ENCODE results near the gene DNAH10.
"Not testable (repeated sequence)": the region's sequence is repeated elsewhere in the genome, so short reads cannot be mapped to it uniquely, and the experiment has no call there.

Gene DNAH10

DNA sequence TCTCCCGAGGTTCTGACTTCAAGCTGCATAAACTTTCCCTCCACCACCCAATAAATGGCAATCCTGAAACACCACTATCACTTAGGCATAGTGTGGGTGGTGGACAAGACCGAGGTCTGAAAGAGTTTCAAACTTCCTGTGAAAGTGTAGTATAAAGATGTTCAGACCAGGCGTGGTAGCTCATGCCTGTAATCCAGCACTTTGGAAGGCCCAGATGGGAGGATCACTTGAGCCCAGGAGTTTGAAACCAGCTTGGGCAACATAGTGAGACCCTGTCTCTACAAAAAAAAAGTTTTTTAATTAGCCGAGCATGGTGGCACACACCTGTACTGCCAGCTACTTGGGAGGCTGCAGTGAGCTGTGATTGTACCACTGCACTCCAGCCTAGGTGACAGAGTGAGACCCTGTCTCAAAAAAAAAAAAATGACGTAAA, 148.7 kb downstream of the DNAH10 start:
- DNase-seq = no peak

DNA sequence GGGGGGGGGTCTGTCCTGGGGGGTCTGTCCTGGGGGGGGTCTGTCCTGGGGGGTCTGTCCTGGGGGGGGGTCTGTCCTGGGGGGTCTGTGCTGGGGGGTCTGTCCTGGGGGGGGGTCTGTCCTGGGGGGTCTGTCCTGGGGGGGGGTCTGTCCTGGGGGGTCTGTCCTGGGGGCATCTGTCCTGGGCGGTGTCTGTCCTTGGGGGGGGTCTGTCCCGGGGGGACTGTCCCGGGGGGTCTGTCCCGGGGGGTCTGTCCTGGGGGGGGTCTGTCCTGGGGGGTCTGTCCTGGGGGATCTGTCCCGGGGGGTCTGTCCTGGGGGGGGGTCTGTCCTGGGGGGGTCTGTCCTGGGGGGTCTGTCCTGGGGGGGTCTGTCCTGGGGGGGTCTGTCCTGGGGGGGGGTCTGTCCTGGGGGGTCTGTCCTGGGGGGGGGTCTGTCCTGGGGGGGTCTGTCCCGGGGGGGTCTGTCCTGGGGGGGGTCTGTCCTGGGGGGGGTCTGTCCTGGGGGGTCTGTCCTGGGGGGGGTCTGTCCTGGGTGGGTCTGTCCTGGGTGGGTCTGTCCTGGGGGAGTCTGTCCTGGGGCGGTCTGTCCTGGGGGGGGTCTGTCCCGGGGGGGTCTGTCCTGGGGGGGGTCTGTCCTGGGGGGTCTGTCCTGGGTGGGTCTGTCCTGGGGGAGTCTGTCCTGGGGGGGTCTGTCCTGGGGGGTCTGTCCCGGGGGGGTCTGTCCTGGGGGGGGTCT, 149.7 kb downstream of the DNAH10 start:
- not testable (repeated sequence) for DNase-seq

DNA sequence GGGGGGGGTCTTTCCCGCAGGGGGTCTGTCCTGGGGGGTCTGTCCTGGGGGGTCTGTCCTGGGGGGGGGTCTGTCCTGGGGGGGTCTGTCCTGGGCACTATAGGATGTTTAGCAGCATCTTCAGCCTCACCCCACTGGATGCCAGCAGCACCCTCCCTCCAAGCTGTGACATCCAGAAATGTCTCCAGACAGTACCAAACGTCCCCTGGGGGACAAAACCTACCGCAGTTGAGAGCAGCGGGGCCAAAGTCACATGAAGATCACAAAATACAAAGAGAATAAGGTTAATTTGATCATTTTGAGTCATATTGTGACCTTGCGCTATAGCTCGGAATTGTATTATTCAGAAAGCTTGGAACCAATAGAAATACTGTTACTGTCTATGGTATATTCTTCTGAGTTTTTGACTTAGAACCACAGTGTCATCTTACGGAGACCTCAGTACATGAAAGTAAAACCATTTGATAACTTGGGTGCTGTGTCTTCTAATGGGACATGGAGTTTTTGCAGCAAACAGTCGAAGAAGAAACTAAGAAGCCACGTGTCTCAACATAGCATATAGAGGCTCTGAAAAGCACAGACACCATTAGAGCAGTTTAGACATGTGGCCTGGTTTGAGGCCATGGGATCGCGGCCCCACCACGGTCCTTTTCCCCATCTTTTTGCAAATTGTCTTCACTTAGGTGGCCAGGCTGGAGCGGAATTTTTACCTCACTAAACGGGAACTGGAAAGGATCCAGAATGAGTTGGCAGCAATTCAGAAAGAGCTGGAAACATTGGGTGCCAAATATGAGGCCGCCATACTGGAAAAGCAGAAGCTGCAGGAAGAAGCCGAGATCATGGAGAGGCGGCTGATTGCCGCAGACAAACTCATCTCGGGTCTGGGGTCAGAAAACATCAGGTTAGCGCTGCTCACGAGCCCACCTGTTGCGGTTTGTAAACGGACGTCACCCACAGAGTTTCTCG, 150.6 kb downstream of the DNAH10 start:
- DNase-seq = no peak

DNA sequence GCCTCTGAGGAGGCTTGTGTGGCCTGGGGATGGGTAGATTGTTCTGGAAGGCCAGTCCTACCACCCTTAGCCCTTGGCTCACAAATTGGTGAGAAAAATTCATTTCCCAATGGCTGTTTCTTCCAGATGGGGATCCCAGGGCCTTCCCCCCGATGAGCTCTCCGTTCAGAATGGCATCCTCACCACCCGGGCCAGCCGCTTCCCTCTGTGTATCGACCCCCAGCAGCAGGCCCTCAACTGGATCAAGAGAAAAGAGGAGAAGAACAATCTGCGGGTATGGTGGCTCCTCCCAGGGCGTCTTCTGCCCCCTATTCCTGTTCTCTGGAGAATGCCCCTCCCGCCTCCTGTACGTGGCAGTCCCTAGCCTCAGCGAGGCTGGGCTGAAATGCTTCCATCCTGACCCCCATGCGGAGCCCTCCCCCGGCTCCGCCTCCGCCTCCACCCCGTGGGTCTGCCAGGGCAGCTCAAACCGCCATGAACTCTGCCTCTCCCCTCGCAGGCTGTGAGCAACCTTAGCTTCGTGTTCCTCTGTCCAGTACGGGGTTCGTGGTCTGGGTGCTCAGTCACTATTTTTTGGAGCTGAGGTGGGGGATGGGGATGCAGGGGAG, 152.7 kb downstream of the DNAH10 start:
- DNase-seq = no peak

DNA sequence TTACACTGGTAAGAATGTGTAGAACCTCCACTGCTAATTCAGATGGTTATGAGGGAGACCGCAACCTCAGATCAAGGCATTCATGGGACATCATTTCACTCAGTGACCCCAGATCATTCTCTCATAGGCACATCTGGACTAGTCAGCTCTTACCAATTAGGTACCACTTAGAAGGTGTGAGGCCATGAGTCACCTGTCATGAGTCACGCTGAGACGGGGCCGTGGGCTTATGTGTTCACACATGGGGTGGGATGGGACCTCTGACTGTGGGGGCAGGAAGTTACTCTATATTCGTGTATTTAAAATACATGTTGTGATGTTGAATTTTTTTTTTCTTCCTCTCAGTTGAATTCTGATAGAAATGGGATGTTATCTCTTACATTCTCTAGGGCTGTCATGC, 154.6 kb downstream of the DNAH10 start:
- DNase-seq = no peak

DNA sequence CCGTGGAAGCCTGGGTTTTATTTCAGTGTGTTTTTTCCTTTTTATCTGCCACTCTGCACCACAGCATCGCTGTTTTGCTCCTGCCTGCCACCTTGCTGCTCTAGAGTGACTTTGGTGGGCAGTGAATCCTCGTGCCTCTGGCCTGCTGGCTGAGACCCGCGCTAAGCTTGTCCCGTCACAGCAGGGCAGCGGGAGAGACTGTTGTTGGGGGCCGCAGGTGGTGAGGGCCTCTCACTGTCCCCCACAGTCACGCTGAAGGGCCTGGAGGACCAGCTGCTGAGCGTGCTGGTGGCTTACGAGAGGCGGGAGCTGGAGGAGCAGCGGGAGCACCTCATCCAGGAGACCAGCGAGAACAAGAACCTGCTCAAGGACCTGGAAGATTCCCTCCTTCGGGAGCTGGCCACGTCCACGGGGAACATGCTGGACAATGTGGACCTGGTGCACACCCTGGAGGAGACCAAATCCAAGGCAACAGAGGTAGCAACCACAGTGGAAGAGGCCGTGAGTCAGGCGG, 155.3 kb downstream of the DNAH10 start:
- no peak for DNase-seq

DNA sequence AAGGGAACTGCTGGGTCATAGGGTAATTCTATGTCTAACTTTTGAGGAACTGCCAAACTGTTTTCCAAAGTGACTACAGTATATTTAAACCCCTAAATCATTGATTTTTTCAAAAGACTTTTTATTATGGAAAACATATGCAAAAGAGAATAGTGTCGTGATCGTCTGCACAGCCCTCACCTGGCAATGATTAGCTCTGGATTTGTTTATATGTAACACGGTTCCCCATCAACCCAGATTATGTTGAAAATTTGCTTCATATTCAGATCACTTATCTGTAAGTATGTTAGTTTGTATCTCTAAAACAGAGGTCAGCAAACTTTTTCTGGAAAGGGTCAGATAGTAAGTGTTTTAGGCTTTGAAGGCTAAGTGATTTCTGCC, 157.9 kb downstream of the DNAH10 start:
- no peak for DNase-seq

DNA sequence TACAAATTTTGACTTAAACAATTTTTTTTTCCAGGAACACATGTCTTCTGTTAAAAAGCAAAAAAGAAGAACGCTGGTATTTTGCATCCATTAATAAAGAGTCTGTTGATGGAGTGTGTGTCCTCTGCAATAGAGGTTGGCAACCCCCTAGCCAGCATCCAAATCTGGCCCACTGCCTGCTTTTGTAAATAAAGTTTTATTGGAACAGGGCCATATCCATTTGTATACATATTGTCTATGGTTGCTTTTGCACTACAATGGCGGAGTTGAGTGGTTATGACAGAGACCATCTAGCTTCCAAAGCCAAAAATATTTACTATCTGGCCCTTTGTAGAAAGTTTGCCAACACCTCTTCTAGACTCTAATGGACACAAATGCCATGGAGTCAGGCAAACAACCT, 160.9 kb downstream of the DNAH10 start:
- no peak for DNase-seq

DNA sequence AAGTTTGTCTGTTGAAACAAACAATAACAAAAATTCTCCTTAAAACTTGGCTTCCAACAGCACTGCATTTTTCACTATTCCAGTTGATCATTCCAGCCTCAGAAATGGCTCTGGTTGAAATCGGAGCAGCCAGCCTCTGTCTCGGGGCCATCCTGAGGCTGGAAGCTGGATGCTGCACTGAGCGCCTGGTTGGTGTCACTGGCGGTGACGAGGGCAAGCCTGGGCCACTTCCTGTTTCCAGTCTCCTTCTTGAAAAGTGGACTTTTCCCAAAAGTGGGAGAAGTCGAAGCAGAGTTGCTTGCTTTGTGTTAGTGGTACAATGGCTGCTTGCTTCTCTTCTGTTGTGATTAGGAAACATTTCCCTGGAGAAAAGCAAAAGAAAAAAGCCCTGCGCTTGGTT, 161.8 kb downstream of the DNAH10 start:
- no peak for DNase-seq

DNA sequence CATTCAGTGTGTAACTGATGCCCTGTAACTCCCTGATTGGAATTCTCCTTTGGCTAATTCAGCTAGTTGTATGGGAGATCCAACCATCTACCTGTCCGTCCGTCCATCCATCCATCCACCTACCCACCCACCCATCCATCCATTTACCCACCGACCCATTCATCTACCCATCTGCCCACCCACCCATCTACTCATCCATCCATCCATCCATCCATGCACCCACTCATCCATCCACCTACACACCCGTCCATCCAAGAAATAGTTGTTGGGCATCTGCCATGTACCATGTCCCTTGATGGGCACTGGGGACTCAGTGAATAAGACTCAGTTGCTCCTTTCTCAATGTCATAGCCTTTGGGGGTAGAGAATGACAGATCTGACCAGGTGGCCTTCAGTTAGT, 162.4 kb downstream of the DNAH10 start:
- no peak for DNase-seq

DNA sequence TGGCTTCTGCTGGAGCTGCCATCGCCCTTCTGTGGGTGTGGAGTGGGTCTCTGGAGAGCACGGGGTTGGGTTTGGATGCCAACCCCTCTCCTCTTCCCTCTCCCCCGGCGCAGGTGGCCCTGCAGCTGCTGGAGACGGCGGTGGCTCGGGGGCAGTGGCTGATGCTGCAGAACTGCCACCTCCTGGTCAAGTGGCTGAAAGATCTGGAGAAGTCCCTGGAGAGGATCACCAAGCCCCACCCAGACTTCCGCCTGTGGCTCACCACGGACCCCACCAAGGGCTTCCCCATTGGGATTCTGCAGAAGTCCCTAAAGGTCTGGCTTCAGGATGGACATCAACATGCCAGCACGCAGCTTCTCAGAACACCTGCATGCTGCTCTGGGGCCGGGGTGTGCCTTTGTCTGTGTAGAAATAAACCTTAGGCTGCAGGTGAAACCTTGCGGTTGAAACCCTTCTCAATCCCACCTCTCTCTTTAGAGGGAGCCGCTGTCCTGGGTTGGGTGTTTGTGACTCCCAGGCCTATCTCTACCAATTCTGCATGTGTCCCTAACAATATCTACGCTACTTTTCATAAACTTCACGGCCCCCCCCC, 166.3 kb downstream of the DNAH10 start:
- no peak for DNase-seq

DNA sequence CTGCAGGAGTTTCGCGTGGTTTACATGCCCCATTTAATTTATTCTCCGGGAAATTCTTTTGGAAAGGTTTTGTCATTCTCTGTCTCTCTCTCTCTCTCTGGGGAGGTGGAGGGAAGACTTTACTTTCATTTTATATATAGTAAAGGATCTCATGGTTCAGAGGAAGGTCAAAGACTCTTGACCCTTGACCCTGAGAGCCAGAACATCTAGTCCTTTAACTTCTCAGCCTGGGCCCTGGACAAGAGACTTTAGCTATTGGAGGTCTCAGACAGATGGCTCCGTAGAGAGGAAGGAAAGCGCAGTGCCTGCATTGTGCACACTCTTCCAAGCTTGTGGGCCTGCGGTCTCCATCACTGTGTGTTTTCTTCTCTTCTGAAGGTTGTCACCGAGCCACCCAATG, 166.8 kb downstream of the DNAH10 start:
- DNase-seq = no peak

DNA sequence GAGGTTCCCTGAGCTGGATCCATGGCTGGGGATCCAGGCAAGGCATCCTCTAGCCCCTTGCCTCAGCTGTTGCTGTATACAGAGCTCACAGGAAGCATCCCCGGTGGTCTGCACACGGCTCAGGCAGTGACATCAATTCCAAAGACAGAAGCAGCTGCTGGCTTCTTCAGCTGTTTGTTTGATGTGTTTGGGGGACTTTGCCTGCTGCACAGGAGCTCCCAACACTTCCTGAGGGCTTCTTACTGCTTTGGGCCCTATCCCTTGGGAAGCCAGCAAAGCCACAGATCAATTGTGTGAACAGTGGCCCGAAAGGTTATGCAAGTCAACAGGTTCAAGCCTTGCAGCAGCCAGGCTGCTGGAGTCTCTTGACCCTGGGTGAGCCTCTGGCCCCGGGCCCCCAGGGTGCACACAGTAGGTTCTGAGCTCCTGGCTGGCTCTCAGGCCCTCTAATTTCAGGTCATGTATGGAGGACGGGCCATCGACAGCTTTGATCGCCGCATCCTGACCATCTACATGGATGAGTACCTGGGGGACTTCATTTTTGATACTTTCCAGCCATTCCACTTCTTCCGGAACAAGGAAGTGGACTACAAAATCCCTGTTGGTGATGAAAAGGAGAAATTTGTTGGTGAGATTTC, 168.0 kb downstream of the DNAH10 start:
- DNase-seq = no peak

DNA sequence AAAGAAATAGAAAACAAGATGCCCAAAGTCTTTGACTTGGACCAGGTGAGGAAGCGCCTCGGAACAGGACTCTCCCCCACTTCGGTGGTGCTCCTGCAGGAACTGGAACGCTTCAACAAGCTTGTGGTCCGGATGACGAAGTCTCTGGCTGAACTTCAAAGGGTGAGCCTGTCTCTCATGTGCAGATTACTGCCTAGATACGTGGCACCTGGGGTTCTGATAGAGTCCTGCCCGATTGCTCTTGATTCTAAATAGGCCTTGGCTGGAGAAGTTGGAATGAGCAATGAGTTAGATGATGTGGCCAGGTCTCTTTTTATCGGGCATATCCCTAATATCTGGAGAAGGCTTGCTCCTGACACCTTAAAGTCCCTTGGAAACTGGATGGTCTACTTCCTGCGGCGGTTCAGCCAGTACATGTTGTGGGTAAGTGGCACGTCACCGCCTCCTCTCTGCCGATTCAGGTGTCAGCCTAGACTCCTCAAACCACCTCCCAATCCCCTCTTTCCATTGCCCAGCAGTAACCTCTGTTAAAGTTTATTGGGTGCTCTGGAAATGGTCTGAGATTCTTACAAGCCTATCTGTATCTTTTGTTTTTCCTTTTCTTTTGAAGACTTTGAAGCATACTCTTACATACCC, 169.7 kb downstream of the DNAH10 start:
- DNase-seq = peak; percentile 46

DNA sequence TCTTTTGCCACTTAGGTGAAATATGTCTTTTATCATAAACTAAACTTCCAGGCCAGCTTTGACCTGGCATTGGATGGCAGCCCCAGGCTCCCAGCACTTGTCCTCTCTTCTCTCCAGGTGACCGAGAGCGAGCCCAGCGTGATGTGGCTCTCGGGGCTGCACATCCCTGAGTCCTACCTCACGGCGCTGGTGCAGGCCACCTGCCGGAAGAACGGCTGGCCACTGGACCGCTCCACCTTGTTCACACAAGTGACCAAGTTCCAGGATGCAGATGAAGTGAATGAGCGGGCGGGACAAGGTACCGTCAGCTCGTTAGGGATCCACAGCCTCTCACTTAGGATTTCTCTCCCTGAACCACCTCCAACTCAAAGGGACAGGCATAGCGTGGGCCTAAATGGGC, 171.1 kb downstream of the DNAH10 start:
- no peak for DNase-seq

DNA sequence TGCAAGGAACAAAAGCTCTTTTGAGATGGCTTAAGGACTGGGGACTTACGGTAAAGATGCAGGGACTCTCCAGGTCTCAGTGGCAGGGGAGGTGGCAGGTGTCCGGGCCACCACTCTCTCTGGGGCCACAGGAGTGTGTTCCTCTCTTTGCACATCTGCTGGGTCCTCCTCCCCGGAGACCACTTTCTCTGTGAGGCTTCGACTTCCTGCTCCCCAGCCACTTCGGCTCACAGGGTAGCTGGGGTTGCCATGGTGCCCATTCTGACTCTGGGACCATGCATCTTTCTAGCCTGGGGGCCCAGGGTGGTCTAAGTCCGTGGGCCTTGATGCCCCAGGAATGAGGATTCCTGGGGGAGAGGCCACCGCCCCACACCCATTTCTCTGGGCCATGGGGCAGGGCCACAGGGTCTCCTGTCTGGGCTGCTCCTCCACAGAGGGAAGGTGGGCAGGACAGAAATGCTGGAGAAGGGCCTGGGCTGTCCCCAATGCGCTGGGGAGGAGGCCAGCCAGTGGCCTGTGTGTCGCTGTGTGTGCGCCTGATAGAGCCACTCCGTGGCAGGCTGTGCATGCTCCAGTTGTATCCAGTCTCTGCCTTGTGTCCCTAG, 172.0 kb downstream of the DNAH10 start:
- DNase-seq = no peak

DNA sequence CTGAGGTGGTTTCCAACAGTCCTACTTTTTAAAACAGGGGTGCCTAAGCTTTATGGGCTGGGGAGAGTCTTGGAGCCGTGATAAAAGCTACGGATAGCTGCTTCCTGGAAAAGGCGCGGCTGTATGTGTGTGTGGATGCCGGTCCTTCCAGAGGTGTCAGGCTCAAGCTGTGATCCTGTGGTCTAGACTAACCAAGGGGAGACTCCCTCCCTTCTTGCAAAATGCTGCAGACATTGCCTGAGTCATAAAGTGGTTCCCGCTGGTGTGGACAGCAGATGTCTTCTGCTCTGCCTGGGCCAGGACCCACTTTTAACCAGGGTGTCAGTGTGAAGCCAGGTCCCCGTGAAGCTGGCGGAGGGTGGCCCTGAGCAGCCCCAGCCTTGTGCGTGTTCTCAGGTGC, 172.7 kb downstream of the DNAH10 start:
- DNase-seq = no peak

DNA sequence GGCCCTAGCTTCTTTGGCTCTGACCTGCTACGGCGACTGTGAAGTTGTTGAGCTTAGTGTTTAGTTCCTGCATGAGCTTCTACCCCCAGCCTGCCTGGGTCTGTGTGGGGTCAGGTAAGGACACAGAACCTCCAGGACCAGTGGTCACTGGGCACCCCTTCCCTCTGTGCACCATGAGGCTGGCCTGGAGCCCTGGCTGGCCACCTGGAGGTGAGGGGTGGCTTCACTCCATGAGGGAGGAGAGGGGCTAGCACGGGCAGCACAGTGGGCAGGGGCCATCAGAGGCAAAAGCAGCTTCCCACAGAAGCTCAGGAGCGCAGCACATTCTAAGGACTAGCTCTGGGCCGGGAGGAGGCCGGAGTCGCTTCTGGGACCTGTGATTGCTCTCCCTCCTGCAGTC, 173.9 kb downstream of the DNAH10 start:
- no peak for DNase-seq

DNA sequence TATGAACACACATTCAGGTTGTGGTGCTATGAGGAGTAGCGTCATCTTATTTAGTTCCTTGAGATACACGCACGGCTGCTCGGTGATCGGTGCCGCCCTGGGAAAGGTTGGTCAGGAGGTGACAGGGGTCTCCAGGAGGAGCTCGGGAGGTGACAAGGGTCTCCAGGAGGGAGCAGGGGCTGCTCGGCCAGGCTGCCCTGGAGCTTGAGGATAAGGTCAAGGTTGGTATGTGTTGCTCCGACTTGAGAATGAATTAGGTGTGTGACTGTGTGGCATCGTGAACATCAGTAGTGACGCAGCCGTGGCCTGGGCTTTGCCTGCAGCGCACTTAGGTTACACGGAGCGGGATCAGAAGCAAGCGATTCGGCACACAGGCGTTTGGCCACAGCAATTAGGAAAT, 174.4 kb downstream of the DNAH10 start:
- DNase-seq = no peak

DNA sequence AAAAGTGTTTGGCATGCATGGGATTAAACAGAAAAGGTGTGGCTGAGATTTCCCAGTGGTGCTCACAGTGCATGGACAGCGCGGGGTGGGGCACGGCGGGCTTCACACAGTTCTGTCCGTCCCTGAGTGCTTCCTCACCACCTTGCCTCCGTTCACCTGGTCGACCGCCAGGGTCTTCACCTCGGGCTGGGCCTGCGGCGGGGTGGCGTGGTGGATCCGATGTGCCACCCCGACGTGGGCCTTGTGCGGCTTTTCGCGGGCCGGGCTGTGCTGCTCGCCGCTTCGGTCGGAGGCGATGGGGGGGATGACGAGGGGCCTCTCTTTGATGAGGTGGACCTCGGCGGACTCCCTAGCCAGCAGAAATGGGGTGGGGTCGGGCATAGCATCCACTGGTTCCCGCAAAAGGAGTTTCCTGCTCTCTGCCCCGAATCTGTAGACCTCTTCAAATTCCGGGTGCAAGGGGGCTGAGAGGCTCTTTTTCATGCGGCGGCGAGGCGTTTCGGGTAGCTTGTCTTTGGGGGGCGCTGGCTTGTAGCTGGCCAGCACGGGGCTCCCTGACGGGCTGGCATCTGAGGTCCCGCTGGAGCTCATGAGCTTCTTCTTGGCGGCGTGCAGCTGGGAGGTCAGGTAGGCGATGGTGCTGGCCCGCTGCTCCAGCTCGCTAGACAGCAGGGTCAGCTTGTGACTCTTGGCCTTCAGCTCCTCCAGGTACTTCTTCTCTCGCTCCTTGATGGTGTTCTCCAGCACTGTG, 175.0 kb downstream of the DNAH10 start:
- no peak for DNase-seq

Data from CD4-positive, alpha-beta T cell treated with Interleukin-21 for 1 hour (primary cell).